GM12872 (cell line): Measurements from ENCODE around the gene WBP2.

Source experiments
- CTCF ChIP-seq: IDR thresholded peaks from 3 replicates; pipeline ENCODE4 v1.5.1; 2011; ENCODE audit warnings: low read depth, mild to moderate bottlenecking, low read length, moderate library complexity; ENCODE audit not compliant: insufficient read depth

The WBP2 gene

GRCh38 chr17:75839942-75840798 is 15.0 kb downstream of the WBP2 start:
- no peak for TF ChIP-seq CTCF

GRCh38 chr17:75838410-75838809 is 16.7 kb downstream of the WBP2 start:
- TF ChIP-seq CTCF, result no peak

- TF ChIP-seq CTCF, result no peak
Observed at GRCh38 chr17:75837899-75838298, 17.2 kb downstream of the WBP2 start.

- no peak for TF ChIP-seq CTCF
Observed at GRCh38 chr17:75836605-75837004, 18.5 kb downstream of the WBP2 start.

- no peak for TF ChIP-seq CTCF
Observed at GRCh38 chr17:75835654-75835987, 19.5 kb downstream of the WBP2 start.

GRCh38 chr17:75834928-75835653 is 20.0 kb downstream of the WBP2 start:
- TF ChIP-seq CTCF, result no peak

GRCh38 chr17:75834279-75834920 is 20.7 kb downstream of the WBP2 start:
- no peak for TF ChIP-seq CTCF
